Measurements from ENCODE around the gene UCKL1. TPM values are rescaled to one million over a fixed set of nuclear protein-coding genes. Genes with fewer than 3 reads are reported as not detected.

UCKL1 gene
- total RNA-seq, 2 experiments from 2014 or later, result 25.6 to 42.6 TPM

- Histone ChIP-seq H3K4me1 (ENCODE audit: insufficient read depth, low read length, poor library complexity, severe bottlenecking) (no peaks in the 10 kb centered on the region), H2AFZ (ENCODE audit: low read length) (no peak overlapping the region), H3K27ac (ENCODE audit: low read depth, low read length, poor library complexity, severe bottlenecking) (no peak overlapping the region), H3K4me3 (ENCODE audit: low read depth, low read length, poor library complexity, severe bottlenecking) (no peak overlapping the region), H3K4me2 (ENCODE audit: low read length) (no peak overlapping the region), H4K20me1 (ENCODE audit: insufficient read depth, low read length) (no peaks in the 10 kb centered on the region; the same call in 1 of the 2 replicates), H3K9me3 (ENCODE audit: low read length) (no peaks in the 10 kb centered on the region), H3K36me3 (ENCODE audit: insufficient read depth, low read length) (peaks cover 68% of the 10 kb centered on the region), H3K9me2 (ENCODE audit: insufficient read depth, low read length) (no peaks in the 10 kb centered on the region), H3K79me2 (ENCODE audit: insufficient read depth, low read depth, low read length) (no peaks in the 10 kb centered on the region)
- intact Hi-C loops (cut with micrococcal nuclease; ENCODE audit: unreplicated experiment), result no loop called here
- no peak for DNase-seq (ENCODE audit: low spot score)
- POLR2A ChIA-PET, result no interaction called here
- CTCF ChIA-PET (ENCODE audit: unreplicated experiment), result no interaction called here
- BruUV-seq (replicated peaks), result no TSS peak
- TF ChIP-seq CTCF (conservative IDR thresholded peaks at IDR 0.05; ENCODE audit: low read length) (no peak), EZH2phosphoT487 (IDR thresholded peaks at IDR 0.05; ENCODE audit: borderline replicate concordance, low read depth, low read length) (no peak)
Measured at GRCh38 chr20:63929071-63929470, 27.1 kb downstream of the UCKL1 start.

- peaks cover 43% of the 10 kb centered on the region for H3K36me3 ChIP-seq (ENCODE audit: insufficient read depth, low read length)
- no peaks in the 10 kb centered on the region; the same call in 1 of the 2 replicates for H4K20me1 ChIP-seq (ENCODE audit: insufficient read depth, low read length)
- H3K4me1 ChIP-seq (ENCODE audit: insufficient read depth, low read length, poor library complexity, severe bottlenecking), result no peaks in the 10 kb centered on the region
- DNase-seq (ENCODE audit: low spot score), result no peak
- H2AFZ ChIP-seq (ENCODE audit: low read length), result no peak overlapping the region
- no peaks in the 10 kb centered on the region for H3K79me2 ChIP-seq (ENCODE audit: insufficient read depth, low read depth, low read length)
- no peaks in the 10 kb centered on the region for H3K9me2 ChIP-seq (ENCODE audit: insufficient read depth, low read length)
- H3K27ac ChIP-seq (ENCODE audit: low read depth, low read length, poor library complexity, severe bottlenecking), result no peak overlapping the region
- no peaks in the 10 kb centered on the region for H3K9me3 ChIP-seq (ENCODE audit: low read length)
- no peak for TF ChIP-seq EZH2phosphoT487 (IDR thresholded peaks at IDR 0.05; ENCODE audit: borderline replicate concordance, low read depth, low read length)
- TF ChIP-seq CTCF (conservative IDR thresholded peaks at IDR 0.05; ENCODE audit: low read length), result no peak
- ChIA-PET POLR2A (interaction anchor here (1.1 kb wide), 1 partner anchor 8 kb away, joined by 3 read pairs; no protein-coding TSS in a partner anchor), CTCF (ENCODE audit: unreplicated experiment) (no interaction called here)
- H3K4me2 ChIP-seq (ENCODE audit: low read length), result no peak overlapping the region
- intact Hi-C loops (cut with micrococcal nuclease; ENCODE audit: unreplicated experiment), result no loop called here
- H3K4me3 ChIP-seq (ENCODE audit: low read depth, low read length, poor library complexity, severe bottlenecking), result no peak overlapping the region
- BruUV-seq (replicated peaks), result no TSS peak
Measured at GRCh38 chr20:63926298-63926697, 29.9 kb downstream of the UCKL1 start.

GRCh38 chr20:63924241-63924640, 32.0 kb downstream of the UCKL1 start:
- Histone ChIP-seq H3K4me1 (ENCODE audit: insufficient read depth, low read length, poor library complexity, severe bottlenecking) (no peaks in the 10 kb centered on the region), H3K9me2 (ENCODE audit: insufficient read depth, low read length) (no peaks in the 10 kb centered on the region), H3K4me2 (ENCODE audit: low read length) (no peak overlapping the region), H3K36me3 (ENCODE audit: insufficient read depth, low read length) (peaks cover 25% of the 10 kb centered on the region), H4K20me1 (ENCODE audit: insufficient read depth, low read length) (no peaks in the 10 kb centered on the region; the same call in 1 of the 2 replicates), H3K4me3 (ENCODE audit: low read depth, low read length, poor library complexity, severe bottlenecking) (no peak overlapping the region), H3K79me2 (ENCODE audit: insufficient read depth, low read depth, low read length) (no peaks in the 10 kb centered on the region), H3K9me3 (ENCODE audit: low read length) (no peaks in the 10 kb centered on the region), H2AFZ (ENCODE audit: low read length) (no peak overlapping the region), H3K27ac (ENCODE audit: low read depth, low read length, poor library complexity, severe bottlenecking) (no peak overlapping the region)
- CTCF ChIA-PET (ENCODE audit: unreplicated experiment), result no interaction called here
- BruUV-seq (replicated peaks), result no TSS peak
- TF ChIP-seq CTCF (conservative IDR thresholded peaks at IDR 0.05; ENCODE audit: low read length) (no peak), EZH2phosphoT487 (IDR thresholded peaks at IDR 0.05; ENCODE audit: borderline replicate concordance, low read depth, low read length) (no peak)
- DNase-seq (ENCODE audit: low spot score), result no peak
- intact Hi-C loops (cut with micrococcal nuclease; ENCODE audit: unreplicated experiment), result no loop called here
- POLR2A ChIA-PET, result no interaction called here

All from OCI-LY7 (cell line).